Muscle of leg (tissue), 11 donors: Measurements from ENCODE around the gene REXO2. TPM values are rescaled to one million over a fixed set of nuclear protein-coding genes. Genes with fewer than 3 reads are reported as not detected.

ENCODE experiments used
- DNase-seq: peaks from one replicate; pipeline ENCODE4 v3.0.0; 2013
- H3K27ac ChIP-seq: one replicate; pipeline ENCODE4 v1.5.1; 2013; ENCODE audit warnings: mild to moderate bottlenecking, low read length, control low read depth
- H3K27me3 ChIP-seq: one replicate; pipeline ENCODE4 v1.6.1; 2013; ENCODE audit warnings: low read length; ENCODE audit not compliant: control insufficient read depth, insufficient read depth
- H3K36me3 ChIP-seq: one replicate; pipeline ENCODE4 v1.6.1; 2013; ENCODE audit warnings: low read length; ENCODE audit not compliant: control insufficient read depth, insufficient read depth
- H3K4me1 ChIP-seq: one replicate; pipeline ENCODE4 v1.6.1; 2013; ENCODE audit warnings: low read length; ENCODE audit not compliant: control insufficient read depth, insufficient read depth
- H3K4me3 ChIP-seq: one replicate; pipeline ENCODE4 v1.5.1; 2013; ENCODE audit warnings: low read length, control low read depth
- H3K9me3 ChIP-seq: replicated peaks from 2 replicates; pipeline ENCODE4 v1.6.1; 2013; ENCODE audit warnings: low read depth, low read length; ENCODE audit not compliant: control insufficient read depth
- WGBS: methylation state at CpG from one replicate; pipeline ENCODE4 v1.1.5; 2013; ENCODE audit warnings: missing lambda C conversion rate; ENCODE audit not compliant: insufficient coverage; 5-methylcytosine and 5-hydroxymethylcytosine counted together
- polyA plus RNA-seq, 8 donors: library from polyadenylated mRNA; unstranded; fragments of 120-200 nt; gene quantifications; one replicate each; pipeline versions ENCODE4 v1.2.1 to v1.2.3, GENCODE V29; 2013; ENCODE audit warnings: inconsistent platforms in 1 of 8, low replicate concordance in 1 of 8; ENCODE audit not compliant: insufficient read length in 8 of 8, insufficient read depth in 1 of 8
- total RNA-seq: library from RNA; stranded (reverse); fragments of 120-200 nt; gene quantifications from one replicate; pipeline ENCODE4 v1.2.4, GENCODE V29; 2013

REXO2 gene
- total and polyA plus RNA-seq, 9 donors: 48.2 to 68.8 (median 52.4) TPM

- Histone ChIP-seq H3K4me3 (peak within 1 kb of the TSS; percentile 92), H3K27ac (peak within 1 kb of the TSS; percentile 99), H3K9me3 (no peaks in the 10 kb centered on the region), H3K4me1 (peaks cover 2% of the 10 kb centered on the region), H3K27me3 (no peaks in the 10 kb centered on the region), H3K36me3 (peaks cover 6% of the 10 kb centered on the region)
- DNase-seq: peak; percentile 99
- under 1% methylated on average over 59 of the region's 65 CpGs for WGBS
Observed at GRCh38 chr11:114400216-114400914, 38.9 kb upstream of the REXO2 start, which contains the start of the genes C11orf71 and RBM7. Gene C11orf71, minus strand, starts transcription at chr11:114400511. Its CDS starts 180 bp downstream, at chr11:114400331. Gene RBM7, plus strand, starts transcription at chr11:114400666. Its CDS starts 6 bp downstream, at chr11:114400672.

GRCh38 chr11:114400915-114401223 lies 38.4 kb upstream of the REXO2 start:
- Histone ChIP-seq H3K9me3 (no peaks in the 10 kb centered on the region), H3K36me3 (peaks cover 7% of the 10 kb centered on the region), H3K4me3 (peak overlapping the region; percentile 92), H3K27ac (peak overlapping the region; percentile 99), H3K27me3 (no peaks in the 10 kb centered on the region), H3K4me1 (peaks cover 2% of the 10 kb centered on the region)
- no peak for DNase-seq
- 0% methylated on average over 6 of the region's 8 CpGs for WGBS

GRCh38 chr11:114401311-114401710 lies 38.0 kb upstream of the REXO2 start:
- Histone ChIP-seq H3K4me1 (peaks cover 2% of the 10 kb centered on the region), H3K4me3 (peak overlapping the region; percentile 92), H3K36me3 (peaks cover 7% of the 10 kb centered on the region), H3K27ac (peak overlapping the region; percentile 99), H3K27me3 (no peaks in the 10 kb centered on the region), H3K9me3 (no peaks in the 10 kb centered on the region)
- peak; percentile 46 for DNase-seq
- no CpG with 5 or more reads among the region's 4 CpGs for WGBS

GRCh38 chr11:114412946-114413345 lies 26.3 kb upstream of the REXO2 start:
- WGBS: 100% methylated on average over 3 of the region's 4 CpGs
- Histone ChIP-seq H3K27ac (no peak overlapping the region), H3K27me3 (no peaks in the 10 kb centered on the region)

GRCh38 chr11:114413958-114414357 lies 25.3 kb upstream of the REXO2 start:
- Histone ChIP-seq H3K27me3 (no peaks in the 10 kb centered on the region), H3K36me3 (peaks cover 11% of the 10 kb centered on the region), H3K27ac (no peak overlapping the region), H3K4me3 (no peak overlapping the region), H3K9me3 (no peaks in the 10 kb centered on the region), H3K4me1 (no peaks in the 10 kb centered on the region)
- WGBS: 85% methylated on average over 8 of the region's 10 CpGs
- no peak for DNase-seq

More at GRCh38 chr11:114412946-114413345, 26.3 kb upstream of the REXO2 start:
- no peak overlapping the region for H3K4me3 ChIP-seq
- H3K36me3 ChIP-seq: peaks cover 11% of the 10 kb centered on the region
- H3K4me1 ChIP-seq: no peaks in the 10 kb centered on the region
- no peaks in the 10 kb centered on the region for H3K9me3 ChIP-seq
- no peak for DNase-seq

- peak; percentile 53 for DNase-seq
Observed at GRCh38 chr11:114416441-114416961, 22.8 kb upstream of the REXO2 start.

GRCh38 chr11:114426280-114426679 lies 13.0 kb upstream of the REXO2 start:
- H3K36me3 ChIP-seq: no peaks in the 10 kb centered on the region
- H3K9me3 ChIP-seq: no peaks in the 10 kb centered on the region
- no peak overlapping the region for H3K27ac ChIP-seq
- no peaks in the 10 kb centered on the region for H3K4me1 ChIP-seq
- no peak overlapping the region for H3K4me3 ChIP-seq
- WGBS: 92% methylated on average over 2 of the region's 4 CpGs
- DNase-seq: no peak
- no peaks in the 10 kb centered on the region for H3K27me3 ChIP-seq

More at GRCh38 chr11:114416441-114416961, 22.8 kb upstream of the REXO2 start:
- no peaks in the 10 kb centered on the region for H3K9me3 ChIP-seq
- peaks cover 5% of the 10 kb centered on the region for H3K36me3 ChIP-seq
- H3K27ac ChIP-seq: no peak overlapping the region
- H3K4me3 ChIP-seq: no peak overlapping the region
- H3K4me1 ChIP-seq: no peaks in the 10 kb centered on the region
- H3K27me3 ChIP-seq: no peaks in the 10 kb centered on the region

- Histone ChIP-seq H3K36me3 (no peaks in the 10 kb centered on the region), H3K27me3 (no peaks in the 10 kb centered on the region), H3K9me3 (no peaks in the 10 kb centered on the region), H3K4me1 (no peaks in the 10 kb centered on the region), H3K4me3 (no peak overlapping the region), H3K27ac (no peak overlapping the region)
- DNase-seq: no peak
Observed at GRCh38 chr11:114430290-114430689, 9.0 kb upstream of the REXO2 start.

GRCh38 chr11:114432893-114433292 lies 6.4 kb upstream of the REXO2 start:
- Histone ChIP-seq H3K27ac (no peak overlapping the region), H3K4me3 (no peak overlapping the region), H3K36me3 (no peaks in the 10 kb centered on the region), H3K9me3 (no peaks in the 10 kb centered on the region), H3K27me3 (no peaks in the 10 kb centered on the region), H3K4me1 (no peaks in the 10 kb centered on the region)
- WGBS: no CpG with 5 or more reads among the region's 3 CpGs
- DNase-seq: no peak

GRCh38 chr11:114433376-114433775 lies 5.9 kb upstream of the REXO2 start:
- H3K4me1 ChIP-seq: no peaks in the 10 kb centered on the region
- no CpG with 5 or more reads among the region's 4 CpGs for WGBS
- no peak for DNase-seq

More at GRCh38 chr11:114433376-114433775, 5.9 kb upstream of the REXO2 start:
- Histone ChIP-seq H3K27ac (no peak overlapping the region), H3K27me3 (no peaks in the 10 kb centered on the region), H3K36me3 (no peaks in the 10 kb centered on the region), H3K4me3 (no peak overlapping the region), H3K9me3 (no peaks in the 10 kb centered on the region)
